ENCODE data around the gene NAV2. TPM values are rescaled to one million over a fixed set of nuclear protein-coding genes. Genes with fewer than 3 reads are reported as not detected.

NAV2 gene
- total RNA-seq, 2 donors from 2014 or later, result 0.37 to 0.58 TPM

- ATAC-seq (replicated peaks), result peak; percentile 50
- H3K4me1 Mint-ChIP-seq, result peaks cover 15% of the 10 kb centered on the region
- peaks cover 8% of the 10 kb centered on the region for H3K9me3 Mint-ChIP-seq
- H3K27ac Mint-ChIP-seq, result no peak overlapping the region
- H3K4me3 Mint-ChIP-seq, result peak overlapping the region; percentile 73
- H3K36me3 Mint-ChIP-seq (ENCODE audit: low read depth), result peaks cover 39% of the 10 kb centered on the region
- peaks cover 83% of the 10 kb centered on the region for H3K27me3 Mint-ChIP-seq
Measured at GRCh38 chr11:20162824-20163782, 450.5 kb downstream of the NAV2 start.

- Mint-ChIP-seq H3K9me3 (peaks cover 6% of the 10 kb centered on the region), H3K36me3 (ENCODE audit: low read depth) (peaks cover 31% of the 10 kb centered on the region), H3K4me1 (peaks cover 11% of the 10 kb centered on the region), H3K27ac (no peak overlapping the region), H3K4me3 (peak overlapping the region; percentile 73), H3K27me3 (peaks cover 75% of the 10 kb centered on the region)
- no peak for ATAC-seq (replicated peaks)
Measured at GRCh38 chr11:20163783-20164481, 451.3 kb downstream of the NAV2 start.
